K562 (cell line): ENCODE results near the gene THEM4. TPM values are rescaled to one million over a fixed set of nuclear protein-coding genes. Genes with fewer than 3 reads are reported as not detected.
A peak's percentile ranks its signal among the peaks of the same experiment; 100 is the strongest.

ENCODE experiments used
- AFF1 ChIP-seq, 2 experiments: fragments of 450-650 bp; IDR thresholded peaks; 2 replicates each; pipeline ENCODE4 v1.6.1; 2018; ENCODE audit warnings: mild to moderate bottlenecking in 2 of 2, low read depth in 1 of 2; ENCODE audit not compliant: partially characterized antibody in 2 of 2
- ATF3 ChIP-seq, 2 experiments: fragments of 450-650 bp in 1 of 2; sonication (generic) in 1 of 2; formaldehyde crosslinking in 1 of 2; IDR thresholded peaks in 1 of 2; conservative IDR thresholded peaks in 1 of 2; 2 replicates each; pipeline versions ENCODE4 v1.6.1 to v1.8.1; 2016 to 2023; ENCODE audit warnings: mild to moderate bottlenecking in 2 of 2, moderate library complexity in 2 of 2, inconsistent platforms in 1 of 2, missing genetic modification reagents in 1 of 2
- E2F8 ChIP-seq: fragments of 450-650 bp; IDR thresholded peaks from 2 replicates; pipeline ENCODE4 v1.7.1; 2018; ENCODE audit warnings: mild to moderate bottlenecking, low read depth; ENCODE audit not compliant: partially characterized antibody
- KLF10 ChIP-seq: fragments of 250-450 bp; sonication (Bioruptor Pico); IDR thresholded peaks from 2 replicates; pipeline ENCODE4 v1.6.1; 2021; ENCODE audit warnings: matching md5 sums
- LCOR ChIP-seq: sonication (generic); formaldehyde crosslinking; IDR thresholded peaks from 2 replicates; pipeline ENCODE4 v1.8.0; 2022; ENCODE audit warnings: mild to moderate bottlenecking, missing genetic modification reagents
- MCM7 ChIP-seq, 2 experiments: fragments of 450-650 bp; IDR thresholded peaks; 2 replicates each; pipeline ENCODE4 v1.6.1; 2016 to 2018
- NELFE ChIP-seq: IDR thresholded peaks from 2 replicates; pipeline ENCODE4 v1.6.1; 2011; ENCODE audit warnings: mild to moderate bottlenecking; ENCODE audit not compliant: insufficient read depth, insufficient read length
- NFRKB ChIP-seq: fragments of 450-650 bp; IDR thresholded peaks from 2 replicates; pipeline ENCODE4 v1.6.1; 2016; ENCODE audit warnings: low read depth
- PCBP2 ChIP-seq: fragments of 200-400 bp; formaldehyde crosslinking; IDR thresholded peaks from 2 replicates; pipeline ENCODE4 v1.6.1; 2018; ENCODE audit warnings: low read length, low read depth, mild to moderate bottlenecking, moderate library complexity; ENCODE audit not compliant: poor library complexity, severe bottlenecking
- PRPF4 ChIP-seq: fragments of 200-400 bp; formaldehyde crosslinking; IDR thresholded peaks from one replicate; pipeline ENCODE4 v1.6.1; 2017; ENCODE audit warnings: low read length, low read depth, mild to moderate bottlenecking; ENCODE audit not compliant: insufficient read depth, poor library complexity, severe bottlenecking
- RBM17 ChIP-seq: fragments of 200-400 bp; formaldehyde crosslinking; IDR thresholded peaks from 2 replicates; pipeline ENCODE4 v1.6.1; 2017; ENCODE audit warnings: low read depth, mild to moderate bottlenecking, low read length, borderline replicate concordance
- SNAPC5 ChIP-seq: fragments of 250-450 bp; sonication (Bioruptor Pico); IDR thresholded peaks from 2 replicates; pipeline ENCODE4 v1.8.0; 2021; ENCODE audit warnings: moderate library complexity, mild to moderate bottlenecking, inconsistent platforms
- WHSC1 ChIP-seq: IDR thresholded peaks from one replicate; pipeline ENCODE4 v1.6.1; 2012; ENCODE audit warnings: low read length, control low read depth, inconsistent platforms
- ZBTB2 ChIP-seq: fragments of 450-650 bp; IDR thresholded peaks from 2 replicates; pipeline ENCODE4 v1.6.1; 2016; ENCODE audit warnings: antibody characterized with exemption
- ZNF696 ChIP-seq: fragments of 250-450 bp; sonication (Bioruptor Pico); conservative IDR thresholded peaks from 2 replicates; pipeline ENCODE4 v1.4.0; 2020; ENCODE audit warnings: mild to moderate bottlenecking, moderate library complexity
- ZNF780A ChIP-seq: fragments of 250-450 bp; sonication (Bioruptor Pico); IDR thresholded peaks from 2 replicates; pipeline ENCODE4 v1.5.0; 2021; ENCODE audit warnings: mild to moderate bottlenecking
- polyA plus RNA-seq, 8 experiments: library from polyadenylated mRNA; depleted of rRNA in 4 of 8; stranded (reverse) in 5 of 8; unstranded in 3 of 8; fragments of >200 nt; fragmentation: Nextera tagmentation in 2 of 8; fragmentation: Illumina TruSeq in 1 of 8; extraction: Ambion mirVana in 2 of 8; extraction: Trizol in 1 of 8; gene quantifications; 2 replicates each; pipeline versions ENCODE4 v1.2.1 to v1.2.3, GENCODE V29; 2011 to 2014; ENCODE audit warnings: inconsistent platforms in 1 of 8, missing spikeins in 1 of 8
- total RNA-seq, 7 experiments: library from RNA; depleted of rRNA in 6 of 7; stranded (reverse); fragments of >200 nt in 6 of 7; fragmentation: Illumina TruSeq in 2 of 7; extraction: Trizol in 2 of 7; gene quantifications; 2 replicates each; pipeline versions ENCODE4 v1.2.1 to v1.2.3, GENCODE V29; 2011 to 2021; ENCODE audit warnings: low replicate concordance in 1 of 7

Gene THEM4
- total and polyA plus RNA-seq, 9 of the 15 experiments (the other 6 are each of a cell fraction or from before 2014, with no cell fraction given) = 8.6 to 71.9 (median 35.3) TPM

GRCh38 chr1:151909167-151910149 is at the start of gene THEM4 (continued):
- TF ChIP-seq ATF3 (IDR thresholded peaks at IDR 0.05) = 0 out of 2 replicates have a peak, but pooled peaks have one; percentile 26
- peak; percentile 84; the same call in 1 of the 2 replicates for TF ChIP-seq ATF3 (CRISPR knock-in tag; conservative IDR thresholded peaks at IDR 0.05)
- no peak for TF ChIP-seq NELFE
- no peak for TF ChIP-seq WHSC1
- TF ChIP-seq ZNF780A (CRISPR knock-in tag) = no peak
- TF ChIP-seq NFRKB = no peak
- no peak for TF ChIP-seq PCBP2
- peak; percentile 83 for TF ChIP-seq E2F8
- no peak for TF ChIP-seq RBM17
- no peak for TF ChIP-seq KLF10 (CRISPR knock-in tag)
- peak; percentile 89 for TF ChIP-seq LCOR (CRISPR knock-in tag)
- peak; percentile 69; the same call in 1 of the 2 replicates for TF ChIP-seq ZBTB2
- TF ChIP-seq SNAPC5 = no peak
- peak in 1 of 2 experiments; percentile 25 for TF ChIP-seq AFF1 (IDR thresholded peaks at IDR 0.05; ENCODE audit: low read depth in 1 of 2, partially characterized antibody in 2 of 2)
- TF ChIP-seq ZNF696 = no peak
- TF ChIP-seq PRPF4 = no peak
- no peak for TF ChIP-seq MCM7 (IDR thresholded peaks at IDR 0.05)
